HG02759 (cell line): ENCODE results near the gene EPHA3.

Experiments
- ATAC-seq: cut with Tn5 transposase; IDR thresholded peaks from one replicate; pipeline ENCODE4 v1.9.1; 2021; ENCODE audit warnings: mild to moderate bottlenecking, moderate library complexity; ENCODE audit not compliant: unreplicated experiment

EPHA3 gene

DNA sequence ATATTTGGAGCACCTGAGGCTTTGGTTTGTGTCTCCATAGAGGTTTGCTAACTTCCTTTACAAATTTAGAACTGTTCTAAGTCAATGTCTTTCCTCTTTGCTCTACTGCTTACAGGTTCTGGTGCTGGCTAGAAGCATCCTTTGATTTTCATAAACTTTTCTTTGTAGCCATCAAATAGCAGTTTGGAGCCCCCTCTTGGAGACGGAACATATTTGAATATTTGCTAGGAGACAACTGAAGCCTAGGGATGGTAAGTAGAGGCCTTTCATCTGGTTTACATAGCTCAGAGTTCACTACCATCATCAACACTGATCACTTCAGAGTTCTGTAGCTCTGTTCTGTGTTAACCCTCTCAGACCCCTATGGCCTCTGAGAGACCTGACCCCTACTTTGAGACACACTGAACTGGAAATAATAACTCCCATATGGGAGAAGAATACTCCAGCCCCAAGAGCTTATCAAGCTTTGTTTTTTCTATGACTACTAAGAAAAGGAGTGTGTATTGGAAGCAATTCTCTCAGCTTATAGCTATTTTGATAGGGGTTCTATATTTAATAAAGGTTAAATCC lies 420.4 kb downstream of the EPHA3 start:
- ATAC-seq, result no peak
